ENCODE measurements around the gene TMEM164.

TMEM164 gene

DNA sequence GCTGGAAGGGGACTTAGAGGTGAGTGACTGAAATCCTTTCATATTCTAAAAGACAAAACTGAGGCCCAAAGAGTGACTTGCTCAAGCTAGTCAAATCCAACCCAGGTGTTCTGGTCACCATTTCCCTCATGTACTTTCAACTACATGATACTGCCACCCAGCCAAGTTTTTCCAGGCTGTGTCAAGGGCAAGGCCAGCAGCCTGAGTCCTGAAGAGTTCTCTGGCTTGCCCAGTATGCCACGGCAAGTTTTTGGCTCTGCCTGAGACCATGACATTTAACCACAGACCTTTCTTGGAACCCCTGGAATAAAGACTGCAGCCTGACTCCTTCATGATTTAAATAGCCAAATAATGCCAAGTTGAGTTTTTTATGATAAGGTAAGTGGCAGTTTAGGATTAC, 10.7 kb upstream of the TMEM164 start:
- no peaks in the 10 kb centered on the region for H3K27me3 ChIP-seq (ENCODE audit: insufficient read depth, low read length)
- no peaks in the 10 kb centered on the region for H3K4me1 ChIP-seq (ENCODE audit: insufficient read depth, low read length)
- H3K4me3 ChIP-seq (ENCODE audit: low read length), result no peak overlapping the region
- no peaks in the 10 kb centered on the region for H3K36me3 ChIP-seq (ENCODE audit: insufficient read depth, low read length)
- no peaks in the 10 kb centered on the region for H3K9me3 ChIP-seq (ENCODE audit: low read length)
- no peak overlapping the region for H2AFZ ChIP-seq (ENCODE audit: low read depth, low read length)

DNA sequence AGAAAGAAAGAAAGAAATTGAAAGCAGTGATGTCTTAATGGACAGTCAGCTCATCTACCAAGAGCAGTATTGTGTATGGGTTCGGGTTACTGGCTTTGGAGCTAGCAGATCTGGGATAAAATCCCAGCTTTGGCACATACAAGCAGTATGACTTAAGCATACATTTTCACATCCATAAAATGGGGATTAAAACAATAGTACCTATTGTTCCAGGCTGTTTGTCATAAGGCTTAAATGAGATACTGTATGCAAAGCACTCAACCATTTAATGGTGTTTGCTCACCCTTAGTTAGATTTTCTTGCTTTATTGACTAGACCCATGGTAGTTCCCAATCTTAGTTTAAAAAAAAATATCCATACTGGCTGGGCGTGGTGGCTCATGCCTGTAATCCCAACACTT, 7.8 kb upstream of the TMEM164 start:
- H3K27me3 ChIP-seq (ENCODE audit: insufficient read depth, low read length), result no peaks in the 10 kb centered on the region
- no peaks in the 10 kb centered on the region for H3K36me3 ChIP-seq (ENCODE audit: insufficient read depth, low read length)
- H3K9me3 ChIP-seq (ENCODE audit: low read length), result no peaks in the 10 kb centered on the region
- H3K4me3 ChIP-seq (ENCODE audit: low read length), result no peak overlapping the region
- H2AFZ ChIP-seq (ENCODE audit: low read depth, low read length), result no peak overlapping the region
- peaks cover 2% of the 10 kb centered on the region for H3K4me1 ChIP-seq (ENCODE audit: insufficient read depth, low read length)

- Histone ChIP-seq H3K9me3 (ENCODE audit: low read length) (no peaks in the 10 kb centered on the region), H2AFZ (ENCODE audit: low read depth, low read length) (no peak overlapping the region), H3K36me3 (ENCODE audit: insufficient read depth, low read length) (no peaks in the 10 kb centered on the region), H3K27me3 (ENCODE audit: insufficient read depth, low read length) (no peaks in the 10 kb centered on the region), H3K4me1 (ENCODE audit: insufficient read depth, low read length) (peaks cover 5% of the 10 kb centered on the region), H3K4me3 (ENCODE audit: low read length) (no peak overlapping the region)
These were observed 5.0 kb upstream of the TMEM164 start for GRCh38 chrX:109997786-109998452.

DNA sequence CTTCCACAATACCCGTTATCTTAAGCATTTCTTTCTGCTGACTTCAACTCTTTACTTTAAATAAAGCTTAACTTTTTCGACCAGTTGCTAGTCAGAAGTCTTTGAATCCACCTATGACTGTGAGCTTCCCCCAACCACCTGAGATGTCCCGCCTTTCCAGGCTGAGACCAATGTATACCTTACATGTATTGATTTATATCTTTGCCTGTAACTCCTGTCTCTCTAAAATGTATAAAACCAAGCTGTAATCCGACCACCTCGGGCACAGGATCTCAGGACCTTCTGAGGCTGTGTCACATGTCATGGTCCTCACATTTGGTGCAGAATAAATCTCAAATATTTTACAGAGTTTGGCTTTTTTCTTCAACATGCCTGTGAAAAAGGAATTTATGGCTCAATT, 2.9 kb upstream of the TMEM164 start:
- Histone ChIP-seq H3K4me1 (ENCODE audit: insufficient read depth, low read length) (peaks cover 16% of the 10 kb centered on the region), H3K9me3 (ENCODE audit: low read length) (no peaks in the 10 kb centered on the region), H2AFZ (ENCODE audit: low read depth, low read length) (no peak overlapping the region), H3K4me3 (ENCODE audit: low read length) (no peak overlapping the region), H3K27me3 (ENCODE audit: insufficient read depth, low read length) (no peaks in the 10 kb centered on the region), H3K36me3 (ENCODE audit: insufficient read depth, low read length) (no peaks in the 10 kb centered on the region)

GRCh38 chrX:110000847-110001713, 1.8 kb upstream of the TMEM164 start:
- Histone ChIP-seq H3K4me3 (ENCODE audit: low read length) (no peak overlapping the region), H3K27me3 (ENCODE audit: insufficient read depth, low read length) (no peaks in the 10 kb centered on the region), H3K9me3 (ENCODE audit: low read length) (no peaks in the 10 kb centered on the region), H3K4me1 (ENCODE audit: insufficient read depth, low read length) (peaks cover 26% of the 10 kb centered on the region), H2AFZ (ENCODE audit: low read depth, low read length) (no peak overlapping the region), H3K36me3 (ENCODE audit: insufficient read depth, low read length) (no peaks in the 10 kb centered on the region)

DNA sequence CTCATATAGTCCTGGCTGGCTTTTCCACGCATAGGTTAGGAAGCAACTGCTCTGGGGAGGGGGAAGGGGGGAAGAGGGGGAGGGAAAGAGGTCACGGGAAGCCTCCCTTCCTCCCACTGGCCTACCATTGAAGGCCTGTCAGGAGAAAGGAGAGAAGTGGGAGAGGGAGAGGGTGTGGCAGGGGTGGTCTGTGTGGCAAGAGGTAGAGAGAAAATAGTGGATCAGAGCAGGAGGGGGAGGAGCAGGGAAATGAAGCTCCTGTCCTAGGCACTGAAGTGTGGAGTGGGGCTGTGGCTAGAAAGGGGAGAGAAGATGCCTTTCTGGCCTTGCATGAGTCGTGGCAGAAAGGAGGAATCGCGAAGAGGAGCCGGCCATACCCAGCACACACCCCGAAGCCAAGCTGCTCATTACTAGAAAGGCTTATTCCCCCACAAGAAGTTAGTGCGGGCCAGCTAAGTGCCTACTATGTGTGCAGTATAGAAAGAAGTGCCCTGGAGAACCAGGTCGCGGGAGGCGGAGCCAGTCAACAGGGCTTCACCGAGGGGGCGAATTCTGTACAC, 1.1 kb upstream of the TMEM164 start:
- H3K36me3 ChIP-seq (ENCODE audit: insufficient read depth, low read length), result no peaks in the 10 kb centered on the region
- H3K4me3 ChIP-seq (ENCODE audit: low read length), result peak overlapping the region; percentile 69
- H3K27me3 ChIP-seq (ENCODE audit: insufficient read depth, low read length), result no peaks in the 10 kb centered on the region
- H2AFZ ChIP-seq (ENCODE audit: low read depth, low read length), result no peak overlapping the region
- peaks cover 28% of the 10 kb centered on the region for H3K4me1 ChIP-seq (ENCODE audit: insufficient read depth, low read length)
- no peaks in the 10 kb centered on the region for H3K9me3 ChIP-seq (ENCODE audit: low read length)

- H2AFZ ChIP-seq (ENCODE audit: low read depth, low read length), result no peak overlapping the region
- H3K4me1 ChIP-seq (ENCODE audit: insufficient read depth, low read length), result peaks cover 26% of the 10 kb centered on the region
- H3K4me3 ChIP-seq (ENCODE audit: low read length), result peak overlapping the region; percentile 69
- no peaks in the 10 kb centered on the region for H3K27me3 ChIP-seq (ENCODE audit: insufficient read depth, low read length)
- H3K36me3 ChIP-seq (ENCODE audit: insufficient read depth, low read length), result no peaks in the 10 kb centered on the region
- no peaks in the 10 kb centered on the region for H3K9me3 ChIP-seq (ENCODE audit: low read length)
These were observed 548 bp downstream of the TMEM164 start for GRCh38 chrX:110003167-110004156.

DNA sequence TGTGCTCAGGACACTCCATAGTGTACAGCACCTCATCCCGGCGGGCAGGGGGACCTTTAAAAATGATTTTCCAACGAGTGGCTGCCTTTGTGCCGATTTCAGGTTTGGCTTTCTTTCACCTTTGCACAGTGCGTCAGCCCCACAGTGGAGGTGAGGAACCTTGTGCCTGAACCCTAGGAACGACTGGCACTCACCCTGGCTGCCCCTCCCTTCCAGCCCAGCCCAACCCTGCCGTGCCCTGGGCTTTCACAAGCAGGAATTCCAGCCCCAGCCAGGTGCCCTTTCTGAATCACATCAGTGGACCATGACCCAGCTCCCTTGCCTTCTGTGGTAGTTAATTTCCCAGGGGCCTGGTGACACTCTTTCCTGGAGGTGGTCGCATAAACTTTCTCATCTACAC, 1.3 kb downstream of the TMEM164 start:
- H3K9me3 ChIP-seq (ENCODE audit: low read length), result no peaks in the 10 kb centered on the region
- H3K27me3 ChIP-seq (ENCODE audit: insufficient read depth, low read length), result no peaks in the 10 kb centered on the region
- H2AFZ ChIP-seq (ENCODE audit: low read depth, low read length), result no peak overlapping the region
- no peaks in the 10 kb centered on the region for H3K36me3 ChIP-seq (ENCODE audit: insufficient read depth, low read length)
- H3K4me1 ChIP-seq (ENCODE audit: insufficient read depth, low read length), result peaks cover 26% of the 10 kb centered on the region
- peak overlapping the region; percentile 69 for H3K4me3 ChIP-seq (ENCODE audit: low read length)

GRCh38 chrX:110004731-110005369, 1.9 kb downstream of the TMEM164 start:
- no peaks in the 10 kb centered on the region for H3K9me3 ChIP-seq (ENCODE audit: low read length)
- peaks cover 26% of the 10 kb centered on the region for H3K4me1 ChIP-seq (ENCODE audit: insufficient read depth, low read length)
- no peak overlapping the region for H2AFZ ChIP-seq (ENCODE audit: low read depth, low read length)
- no peaks in the 10 kb centered on the region for H3K36me3 ChIP-seq (ENCODE audit: insufficient read depth, low read length)
- no peak overlapping the region for H3K4me3 ChIP-seq (ENCODE audit: low read length)
- no peaks in the 10 kb centered on the region for H3K27me3 ChIP-seq (ENCODE audit: insufficient read depth, low read length)

DNA sequence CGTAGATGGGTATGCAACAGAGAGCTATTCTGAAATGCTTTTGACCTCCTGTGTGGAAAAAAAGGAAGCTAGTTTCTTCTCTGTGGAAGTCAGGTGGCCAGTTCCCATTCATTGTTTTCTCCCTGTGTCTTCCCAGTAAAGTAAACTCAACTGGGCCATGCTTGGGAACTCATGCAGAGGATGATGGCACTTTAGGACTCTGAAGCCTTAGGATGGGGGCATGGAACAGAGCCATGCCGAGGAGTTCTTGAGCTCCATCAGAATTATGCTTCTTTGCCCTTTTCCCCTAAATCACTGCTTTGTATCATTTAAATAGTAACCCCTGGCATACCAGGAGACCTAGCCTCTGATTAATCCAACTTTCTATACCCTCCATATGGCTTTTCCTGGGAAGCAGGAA, 3.2 kb downstream of the TMEM164 start:
- Histone ChIP-seq H2AFZ (ENCODE audit: low read depth, low read length) (no peak overlapping the region), H3K9me3 (ENCODE audit: low read length) (no peaks in the 10 kb centered on the region), H3K4me3 (ENCODE audit: low read length) (no peak overlapping the region), H3K4me1 (ENCODE audit: insufficient read depth, low read length) (peaks cover 26% of the 10 kb centered on the region), H3K27me3 (ENCODE audit: insufficient read depth, low read length) (no peaks in the 10 kb centered on the region), H3K36me3 (ENCODE audit: insufficient read depth, low read length) (no peaks in the 10 kb centered on the region)

DNA sequence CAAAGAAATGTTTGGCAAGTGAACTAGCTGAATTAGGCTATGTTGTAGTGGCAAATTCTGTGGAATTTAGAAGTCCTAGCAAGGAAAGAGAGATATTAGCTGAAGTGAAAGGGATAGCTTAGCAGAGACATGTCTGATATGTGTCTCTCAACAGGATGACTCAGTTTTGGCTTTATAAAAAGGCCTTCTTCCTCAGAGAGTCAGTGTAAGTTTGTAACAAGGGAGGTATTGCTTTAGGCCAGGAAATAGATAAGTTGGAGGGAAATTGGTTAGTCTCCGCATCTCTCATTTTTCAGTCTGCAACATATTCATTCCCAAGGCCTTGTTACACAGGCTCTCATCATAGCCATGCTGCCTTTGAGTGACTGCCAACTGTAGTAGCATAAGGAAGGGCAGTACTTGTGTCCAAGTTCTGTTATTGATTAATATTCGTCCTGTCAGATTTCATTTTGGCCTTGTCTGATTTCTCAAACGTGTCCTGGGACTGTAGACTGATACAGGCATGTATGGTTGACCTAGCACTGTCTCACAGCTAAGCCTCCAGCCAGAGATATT, 4.0 kb downstream of the TMEM164 start:
- H3K4me3 ChIP-seq (ENCODE audit: low read length), result no peak overlapping the region
- no peaks in the 10 kb centered on the region for H3K36me3 ChIP-seq (ENCODE audit: insufficient read depth, low read length)
- H3K27me3 ChIP-seq (ENCODE audit: insufficient read depth, low read length), result no peaks in the 10 kb centered on the region
- no peak overlapping the region for H2AFZ ChIP-seq (ENCODE audit: low read depth, low read length)
- H3K9me3 ChIP-seq (ENCODE audit: low read length), result no peaks in the 10 kb centered on the region
- peaks cover 24% of the 10 kb centered on the region for H3K4me1 ChIP-seq (ENCODE audit: insufficient read depth, low read length)

DNA sequence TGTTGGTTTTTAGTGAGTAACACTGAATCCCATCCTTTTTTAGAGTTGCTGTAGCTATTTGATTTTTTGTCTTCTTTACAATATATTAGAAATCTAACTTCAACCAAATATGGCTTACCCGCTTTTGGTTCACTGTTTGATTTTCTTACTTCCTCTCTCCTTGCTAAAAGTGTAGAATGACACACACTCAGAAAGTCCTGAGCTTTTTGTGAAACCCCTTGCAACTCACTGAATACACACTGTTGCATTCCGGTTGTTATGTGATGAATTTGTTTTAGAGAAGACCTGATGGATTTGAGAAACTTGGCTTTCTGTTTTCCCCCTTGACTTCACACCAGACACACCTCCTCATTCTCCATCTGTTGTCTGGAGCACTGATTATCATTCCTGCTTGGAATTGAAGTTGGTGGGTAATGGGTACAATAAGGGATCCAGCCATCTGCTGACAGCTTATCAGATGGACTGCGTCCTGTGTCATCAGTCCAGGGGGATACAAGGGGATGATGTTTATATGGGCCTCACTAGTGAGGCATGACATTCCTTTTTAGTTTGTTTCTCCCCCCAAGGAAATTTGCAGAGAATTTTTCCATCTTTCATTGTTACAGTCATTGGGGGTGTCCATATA, 5.2 kb downstream of the TMEM164 start:
- Histone ChIP-seq H3K36me3 (ENCODE audit: insufficient read depth, low read length) (no peaks in the 10 kb centered on the region), H2AFZ (ENCODE audit: low read depth, low read length) (no peak overlapping the region), H3K27me3 (ENCODE audit: insufficient read depth, low read length) (no peaks in the 10 kb centered on the region), H3K4me3 (ENCODE audit: low read length) (no peak overlapping the region), H3K4me1 (ENCODE audit: insufficient read depth, low read length) (peaks cover 23% of the 10 kb centered on the region), H3K9me3 (ENCODE audit: low read length) (no peaks in the 10 kb centered on the region)
